Kidney epithelial cell (primary cell): ENCODE data around the gene BCOR. TPM values are rescaled to one million over a fixed set of nuclear protein-coding genes. Genes with fewer than 3 reads are reported as not detected.

ENCODE experiments used
- DNase-seq: peaks from one replicate; pipeline ENCODE4 v3.0.0-alpha.2; 2010; ENCODE audit warnings: low read depth
- H3K27me3 ChIP-seq: 2 replicates; pipeline ENCODE4 v1.6.0; 2011; ENCODE audit warnings: low read length; ENCODE audit not compliant: control insufficient read depth, insufficient read depth
- H3K36me3 ChIP-seq: 2 replicates; pipeline ENCODE4 v1.5.1; 2011; ENCODE audit warnings: low read length; ENCODE audit not compliant: control insufficient read depth, insufficient read depth
- H3K4me3 ChIP-seq: 2 replicates; pipeline ENCODE4 v1.5.1; 2011; ENCODE audit warnings: low read depth, mild to moderate bottlenecking, control low read depth, low read length
- total RNA-seq: library from RNA; depleted of rRNA; stranded (reverse); fragments of >200 nt; gene quantifications from 2 replicates; pipeline ENCODE4 v1.2.3, GENCODE V29; 2015
- TF ChIP-seq, protein P1 (sequence below): IDR thresholded peaks from 2 replicates; pipeline ENCODE4 v1.5.1; 2011; ENCODE audit warnings: mild to moderate bottlenecking, moderate library complexity, low read length, control low read depth, inconsistent platforms; ENCODE audit not compliant: insufficient read depth, poor library complexity, severe bottlenecking

Gene BCOR
- total RNA-seq, 1 donor from 2014 or later = 29.5 TPM

DNA sequence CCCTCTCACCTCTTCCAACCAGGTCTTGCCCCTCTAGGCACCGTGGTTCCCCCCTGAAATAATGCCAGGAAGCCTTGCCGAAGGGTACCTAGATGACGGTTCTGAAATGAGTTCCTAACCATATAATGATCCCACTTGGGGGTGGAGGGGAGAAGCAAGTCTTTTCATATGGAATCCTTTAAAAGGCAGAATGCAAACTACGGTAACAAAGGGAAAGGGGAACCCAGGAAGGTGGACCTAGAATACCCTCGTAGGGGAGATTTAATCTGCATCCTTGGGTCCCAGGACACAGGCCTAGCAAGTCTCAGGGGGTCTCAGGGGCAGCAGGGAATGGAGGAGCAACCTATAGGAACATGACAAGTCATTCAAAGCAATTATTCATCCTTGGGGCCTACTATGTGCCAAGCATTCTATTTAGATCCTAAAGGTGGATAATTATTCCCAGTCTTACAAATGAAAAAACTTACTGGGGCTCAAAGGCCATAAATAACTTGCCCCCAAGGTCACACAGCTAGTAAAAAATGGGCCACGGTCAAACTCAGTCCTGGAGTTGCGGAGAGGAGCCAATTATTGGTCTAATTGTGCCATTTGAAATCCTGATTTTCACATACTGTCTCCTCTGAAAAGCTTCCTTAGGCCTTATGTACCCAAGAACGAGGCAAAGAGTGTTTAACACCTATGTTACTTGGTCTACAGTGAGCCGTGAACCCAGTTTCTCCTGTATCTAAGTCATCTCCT, 8.8 kb downstream of the BCOR start:
- TF ChIP-seq, protein P1, sequence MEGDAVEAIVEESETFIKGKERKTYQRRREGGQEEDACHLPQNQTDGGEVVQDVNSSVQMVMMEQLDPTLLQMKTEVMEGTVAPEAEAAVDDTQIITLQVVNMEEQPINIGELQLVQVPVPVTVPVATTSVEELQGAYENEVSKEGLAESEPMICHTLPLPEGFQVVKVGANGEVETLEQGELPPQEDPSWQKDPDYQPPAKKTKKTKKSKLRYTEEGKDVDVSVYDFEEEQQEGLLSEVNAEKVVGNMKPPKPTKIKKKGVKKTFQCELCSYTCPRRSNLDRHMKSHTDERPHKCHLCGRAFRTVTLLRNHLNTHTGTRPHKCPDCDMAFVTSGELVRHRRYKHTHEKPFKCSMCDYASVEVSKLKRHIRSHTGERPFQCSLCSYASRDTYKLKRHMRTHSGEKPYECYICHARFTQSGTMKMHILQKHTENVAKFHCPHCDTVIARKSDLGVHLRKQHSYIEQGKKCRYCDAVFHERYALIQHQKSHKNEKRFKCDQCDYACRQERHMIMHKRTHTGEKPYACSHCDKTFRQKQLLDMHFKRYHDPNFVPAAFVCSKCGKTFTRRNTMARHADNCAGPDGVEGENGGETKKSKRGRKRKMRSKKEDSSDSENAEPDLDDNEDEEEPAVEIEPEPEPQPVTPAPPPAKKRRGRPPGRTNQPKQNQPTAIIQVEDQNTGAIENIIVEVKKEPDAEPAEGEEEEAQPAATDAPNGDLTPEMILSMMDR = no peak
- no peaks in the 10 kb centered on the region for H3K36me3 ChIP-seq
- H3K27me3 ChIP-seq = peaks cover 13% of the 10 kb centered on the region
- H3K4me3 ChIP-seq = no peak overlapping the region
- DNase-seq = no peak

- peaks cover 14% of the 10 kb centered on the region for H3K27me3 ChIP-seq
- TF ChIP-seq, protein P1 = no peak
- no peak overlapping the region for H3K4me3 ChIP-seq
- no peaks in the 10 kb centered on the region for H3K36me3 ChIP-seq
- DNase-seq = no peak
Observed at GRCh38 chrX:40088299-40088625, 9.5 kb downstream of the BCOR start.

DNA sequence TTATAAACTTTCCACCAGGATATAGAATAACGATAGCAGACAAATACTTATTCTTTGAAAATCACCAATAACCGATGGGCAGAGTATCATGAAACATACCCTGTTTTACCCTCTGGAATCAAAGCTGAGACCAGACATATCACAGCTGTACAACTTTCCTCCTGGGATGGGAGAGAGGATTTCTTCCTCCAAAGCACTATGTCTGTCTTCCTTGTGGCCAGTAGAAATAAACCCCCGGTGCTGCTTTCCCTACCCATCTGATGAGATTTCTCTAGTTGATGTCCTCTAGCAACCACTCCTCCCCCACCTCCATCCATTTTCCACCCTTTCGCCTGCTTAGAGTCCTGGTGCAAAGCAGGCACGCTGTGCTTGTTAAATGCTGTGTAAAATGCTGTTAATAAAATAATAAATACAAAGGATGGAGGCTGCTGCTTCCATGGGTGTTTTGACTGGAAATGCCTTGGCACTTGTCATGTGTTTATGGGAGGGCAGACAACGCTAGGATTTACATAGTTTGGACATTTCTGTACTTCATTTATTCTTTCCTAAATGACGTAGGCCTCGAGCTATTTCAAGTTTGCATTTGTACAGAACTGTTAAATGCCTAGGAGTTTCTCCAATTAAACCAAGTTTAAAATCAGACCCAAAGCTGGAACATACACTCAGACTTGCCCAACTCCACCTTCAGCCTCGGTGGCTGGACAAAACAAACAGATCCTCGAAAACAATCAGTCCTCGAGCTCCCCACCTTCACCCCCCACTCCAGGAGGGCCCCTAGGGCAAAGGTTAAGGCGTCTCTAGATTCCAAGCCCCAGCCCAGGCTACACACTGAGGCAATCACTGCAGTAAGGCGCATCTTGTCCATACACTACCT, 10.1 kb downstream of the BCOR start:
- TF ChIP-seq, protein P1 = no peak
- Histone ChIP-seq H3K4me3 (no peak overlapping the region), H3K27me3 (peaks cover 14% of the 10 kb centered on the region), H3K36me3 (no peaks in the 10 kb centered on the region)
- no peak for DNase-seq

GRCh38 chrX:40086569-40087335, 11.0 kb downstream of the BCOR start:
- no peak overlapping the region for H3K4me3 ChIP-seq
- no peaks in the 10 kb centered on the region for H3K36me3 ChIP-seq
- TF ChIP-seq, protein P1 = no peak
- no peak for DNase-seq
- peaks cover 13% of the 10 kb centered on the region for H3K27me3 ChIP-seq

- no peak for DNase-seq
- Histone ChIP-seq H3K36me3 (no peaks in the 10 kb centered on the region), H3K27me3 (peaks cover 11% of the 10 kb centered on the region), H3K4me3 (no peak overlapping the region)
- TF ChIP-seq, protein P1 = no peak
Observed at GRCh38 chrX:40085714-40086113, 12.0 kb downstream of the BCOR start.
